HCT116 (cell line): ENCODE measurements around the gene TUB. TPM values are rescaled to one million over a fixed set of nuclear protein-coding genes. Genes with fewer than 3 reads are reported as not detected.

Source experiments
- ATAC-seq: fragments of 200-7000 bp; cut with Tn5 transposase; 2 replicates; pipeline ENCODE4 v1.9.1; 2020; ENCODE audit warnings: mild to moderate bottlenecking, moderate library complexity
- BruUV-seq: library from RNA; stranded (reverse); fragments of 400-500 nt; replicated peaks from 2 replicates; lab custom pipeline; 2021; lab: Mats Ljungman, UMichigan
- CTCF ChIA-PET: fragments of 300-600 bp; sonication (Branson Sonifier 250); formaldehyde crosslinking; loops from one replicate; lab custom pipeline; 2021; ENCODE audit warnings: antibody characterized with exemption; lab: Charles Lee
- POLR2A ChIA-PET: fragments of 300-600, 350-600 bp; sonication (Branson Sonifier 250); formaldehyde crosslinking; loops from one replicate; lab custom pipeline; 2021; ENCODE audit warnings: antibody characterized with exemption; lab: Charles Lee
- RAD21 ChIA-PET, 2 experiments: fragments of 300-600 bp; sonication (Branson Sonifier 250); formaldehyde crosslinking; loops; one replicate each; lab custom pipeline; 2023; ENCODE audit warnings: low total read pairs in 2 of 2; ENCODE audit not compliant: uncharacterized antibody in 2 of 2, unreplicated experiment in 2 of 2, low non-redundant PET in 1 of 2; lab: Charles Lee
- DNase-seq: peaks from one replicate; pipeline ENCODE4 v3.0.0-alpha.2; 2010; ENCODE audit warnings: low read depth, low spot score
- H2AFZ ChIP-seq: fragments of 200-600 bp; shearing (Covaris generic), sonication (generic); 2 replicates; pipeline ENCODE4 v1.6.1; 2017; ENCODE audit warnings: low read depth, mixed run types, mixed read lengths, antibody characterized with exemption, low read length; ENCODE audit not compliant: poor library complexity, severe bottlenecking
- H3K27ac ChIP-seq: 2 replicates; pipeline ENCODE4 v1.5.1; 2012; ENCODE audit warnings: low read depth, low read length
- H3K27me3 ChIP-seq: fragments of 200-600 bp; sonication (generic); 2 replicates; pipeline ENCODE4 v1.6.1; 2016; ENCODE audit warnings: mixed run types, low read length, mixed read lengths; ENCODE audit not compliant: insufficient read depth
- H3K36me3 ChIP-seq, 2 experiments: fragments of 200-500 bp in 1 of 2; fragments of 200-600 bp in 1 of 2; sonication (Bioruptor generic) in 1 of 2; sonication (generic) in 1 of 2; 2 replicates each; pipeline versions ENCODE4 v1.5.1 to v1.6.1; 2014 to 2016; ENCODE audit warnings: low read length in 2 of 2, inconsistent platforms in 1 of 2, mixed read lengths in 1 of 2, mixed run types in 1 of 2; ENCODE audit not compliant: insufficient read depth in 2 of 2, control insufficient read depth in 1 of 2
- H3K4me1 ChIP-seq, 2 experiments: fragments of 200-600 bp in 1 of 2; sonication (generic) in 1 of 2; 2 replicates each; pipeline versions ENCODE4 v1.5.1 to v1.6.1; 2012 to 2017; ENCODE audit warnings: low read length in 2 of 2, inconsistent platforms in 1 of 2, mild to moderate bottlenecking in 1 of 2, mixed read lengths in 1 of 2, mixed run types in 1 of 2, moderate library complexity in 1 of 2; ENCODE audit not compliant: insufficient read depth in 2 of 2, control insufficient read depth in 1 of 2
- H3K4me2 ChIP-seq: fragments of 200-600 bp; sonication (generic); 2 replicates; pipeline ENCODE4 v1.6.1; 2017; ENCODE audit warnings: mixed run types, low read length, mixed read lengths
- H3K4me3 ChIP-seq, 2 experiments: fragments of 200-600 bp in 1 of 2; sonication (generic) in 1 of 2; replicated peaks in 1 of 2; 2 replicates each; pipeline ENCODE4 v1.5.1; 2011 to 2016; ENCODE audit warnings: low read length in 2 of 2, control low read depth in 1 of 2, low read depth in 1 of 2, mild to moderate bottlenecking in 1 of 2, mixed read lengths in 1 of 2, mixed run types in 1 of 2
- H3K79me2 ChIP-seq: fragments of 200-600 bp; sonication (generic); 2 replicates; pipeline ENCODE4 v1.6.1; 2017; ENCODE audit warnings: mild to moderate bottlenecking, mixed run types, low read length, moderate library complexity, mixed read lengths; ENCODE audit not compliant: insufficient read depth
- H3K9ac ChIP-seq: fragments of 200-600 bp; sonication (generic); 2 replicates; pipeline ENCODE4 v1.6.1; 2016; ENCODE audit warnings: low read length, mixed read lengths
- H3K9me2 ChIP-seq: fragments of 200-600 bp; sonication (generic), shearing (Covaris generic); 2 replicates; pipeline ENCODE4 v1.6.1; 2017; ENCODE audit warnings: mixed run types, mild to moderate bottlenecking, moderate library complexity; ENCODE audit not compliant: insufficient read depth
- H3K9me3 ChIP-seq, 2 experiments: fragments of 200-500 bp in 1 of 2; fragments of 200-600 bp in 1 of 2; sonication (Bioruptor generic) in 1 of 2; sonication (generic) in 1 of 2; 2 replicates each; pipeline ENCODE4 v1.6.1; 2014 to 2017; ENCODE audit warnings: low read length in 2 of 2, mixed read lengths in 2 of 2, inconsistent platforms in 1 of 2, low read depth in 1 of 2, mild to moderate bottlenecking in 1 of 2, mixed run types in 1 of 2, moderate library complexity in 1 of 2; ENCODE audit not compliant: control insufficient read depth in 1 of 2, insufficient read depth in 1 of 2
- H4K20me1 ChIP-seq: fragments of 200-600 bp; sonication (generic), shearing (Covaris generic); 2 replicates; pipeline ENCODE4 v1.6.1; 2017; ENCODE audit warnings: mixed run types, mild to moderate bottlenecking, moderate library complexity; ENCODE audit not compliant: insufficient read depth
- CEBPB ChIP-seq: IDR thresholded peaks from 2 replicates; pipeline ENCODE4 v1.6.1; 2012; ENCODE audit warnings: low read depth
- CTCF ChIP-seq, 3 experiments: fragments of 200-600 bp in 1 of 3; sonication (generic) in 1 of 3; IDR thresholded peaks in 2 of 3; conservative IDR thresholded peaks in 1 of 3; 2 replicates each; pipeline ENCODE4 v1.5.1; 2012 to 2017; ENCODE audit warnings: low read depth in 2 of 3, low read length in 2 of 3, antibody characterized with exemption in 1 of 3, borderline replicate concordance in 1 of 3, control low read depth in 1 of 3, mild to moderate bottlenecking in 1 of 3, mixed read lengths in 1 of 3, mixed run types in 1 of 3, moderate library complexity in 1 of 3; ENCODE audit not compliant: insufficient read depth in 1 of 3
- EZH2 ChIP-seq: fragments of 200-600 bp; sonication (generic); IDR thresholded peaks from 2 replicates; pipeline ENCODE4 v1.6.1; 2017; ENCODE audit warnings: antibody characterized with exemption, mixed run types
- EZH2phosphoT487 ChIP-seq: fragments of 200-600 bp; IDR thresholded peaks from 2 replicates; pipeline ENCODE4 v1.6.1; 2018; ENCODE audit warnings: antibody characterized with exemption, borderline replicate concordance
- FOSL1 ChIP-seq: IDR thresholded peaks from 2 replicates; pipeline ENCODE4 v1.6.1; 2012; ENCODE audit warnings: low read depth
- POLR2A ChIP-seq: IDR thresholded peaks from 2 replicates; pipeline ENCODE4 v1.7.0; 2011; ENCODE audit warnings: borderline replicate concordance; ENCODE audit not compliant: insufficient read depth, insufficient read length; ENCODE audit errors: extremely low read depth
- SRF ChIP-seq: IDR thresholded peaks from 2 replicates; pipeline ENCODE4 v1.6.1; 2012; ENCODE audit warnings: low read depth
- ZFX ChIP-seq: fragments of 450-650 bp; IDR thresholded peaks from 2 replicates; pipeline ENCODE4 v1.6.1; 2017
- ZNF274 ChIP-seq: fragments of 200-500 bp; sonication (Bioruptor generic); IDR thresholded peaks from 2 replicates; pipeline ENCODE4 v1.6.1; 2014; ENCODE audit warnings: mild to moderate bottlenecking, low read depth, low read length, inconsistent platforms
- intact Hi-C: fragments of 100-400 bp; cut with micrococcal nuclease; formaldehyde crosslinking; loops from 2 replicates; pipeline ENCODE4 v1.10.0; 2022
- total RNA-seq: library from RNA; stranded (reverse); gene quantifications from one replicate; pipeline ENCODE4 v1.2.1, GENCODE V29; 2021; ENCODE audit not compliant: unreplicated experiment
- TF ChIP-seq, protein P1 (sequence below): IDR thresholded peaks from 2 replicates; pipeline ENCODE4 v1.6.1; 2012

Gene TUB
- total RNA-seq, 1 experiment from 2014 or later = 0.02 TPM

- Histone ChIP-seq H3K9me3 (no peaks in the 10 kb centered on the region), H3K79me2 (no peaks in the 10 kb centered on the region), H3K27ac (no peak overlapping the region), H3K36me3 (no peaks in the 10 kb centered on the region), H4K20me1 (no peaks in the 10 kb centered on the region), H3K4me3 (no peak overlapping the region), H3K9ac (no peak overlapping the region), H3K27me3 (no peaks in the 10 kb centered on the region), H3K4me2 (no peak overlapping the region), H3K4me1 (peaks cover 0 to 10% of the 10 kb centered on the region in 2 experiments; a peak in 2 of 4 replicates), H2AFZ (no peak overlapping the region), H3K9me2 (no peaks in the 10 kb centered on the region)
- intact Hi-C loops = loop anchor here (10.0 kb wide), 3 partner anchors 199 to 999 kb away; no protein-coding TSS in a partner anchor
- ChIA-PET RAD21 (no interaction called here), CTCF (interaction anchor here (8.1 kb wide), 1 partner anchor 88 kb away, joined by 184 read pairs; no protein-coding TSS in a partner anchor), POLR2A (no interaction called here)
- DNase-seq (no peak), ATAC-seq (no peak)
- TF ChIP-seq ZNF274 = no peak
- TF ChIP-seq, protein P1, sequence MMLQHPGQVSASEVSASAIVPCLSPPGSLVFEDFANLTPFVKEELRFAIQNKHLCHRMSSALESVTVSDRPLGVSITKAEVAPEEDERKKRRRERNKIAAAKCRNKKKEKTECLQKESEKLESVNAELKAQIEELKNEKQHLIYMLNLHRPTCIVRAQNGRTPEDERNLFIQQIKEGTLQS = no peak
- no peak for TF ChIP-seq SRF
- no peak for TF ChIP-seq FOSL1
- BruUV-seq = no TSS peak
Observed at GRCh38 chr11:8093931-8094575, 13.0 kb downstream of the TUB start.

DNA sequence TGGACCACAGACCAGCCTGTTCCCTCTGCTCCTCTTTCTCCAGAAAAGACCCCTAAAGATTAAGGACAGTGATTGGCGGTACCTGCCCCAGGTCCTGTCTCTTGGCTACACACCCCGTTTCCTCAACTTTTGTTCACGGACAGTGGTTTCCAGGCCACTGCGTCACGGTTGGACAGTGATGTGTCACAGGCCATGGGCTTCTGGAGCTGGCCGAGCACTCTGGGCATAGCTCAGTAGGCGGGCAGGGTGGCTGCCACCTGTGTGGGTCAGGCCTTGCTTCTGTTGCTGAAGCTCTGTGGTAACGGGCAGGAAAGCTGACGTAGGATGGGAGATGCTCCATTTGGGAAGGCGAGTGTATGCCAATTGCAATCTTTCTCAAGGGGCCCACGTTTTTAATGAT lies 13.6 kb downstream of the TUB start:
- Histone ChIP-seq H4K20me1 (no peaks in the 10 kb centered on the region), H3K9me2 (no peaks in the 10 kb centered on the region), H3K4me2 (no peak overlapping the region), H3K27ac (no peak overlapping the region), H3K9ac (no peak overlapping the region), H3K4me1 (peaks cover 0 to 10% of the 10 kb centered on the region in 2 experiments; a peak in 2 of 4 replicates), H3K79me2 (no peaks in the 10 kb centered on the region), H3K9me3 (no peaks in the 10 kb centered on the region), H3K27me3 (no peaks in the 10 kb centered on the region), H2AFZ (no peak overlapping the region), H3K36me3 (no peaks in the 10 kb centered on the region), H3K4me3 (no peak overlapping the region)
- no peak for TF ChIP-seq EZH2
- no peak for TF ChIP-seq FOSL1
- no peak for TF ChIP-seq EZH2phosphoT487
- no peak for TF ChIP-seq POLR2A
- TF ChIP-seq ZFX = no peak
- no peak for TF ChIP-seq CEBPB
- TF ChIP-seq CTCF (IDR thresholded peaks at IDR 0.05 in 2 of 3, conservative IDR thresholded peaks at IDR 0.05 in 1 of 3; ENCODE audit: borderline replicate concordance in 1 of 3, insufficient read depth in 1 of 3, low read depth in 2 of 3, low read length in 2 of 3) = no peak
- no peak for ATAC-seq
- BruUV-seq = no TSS peak
- no peak for DNase-seq
- ChIA-PET RAD21 (no interaction called here), CTCF (interaction anchor here (8.1 kb wide), 1 partner anchor 89 kb away, joined by 184 read pairs; no protein-coding TSS in a partner anchor), POLR2A (no interaction called here)
- intact Hi-C loops = loop anchor here (10.0 kb wide), 3 partner anchors 200 to 1000 kb away; no protein-coding TSS in a partner anchor
